Left lung (tissue), 10 donors: ENCODE data around the gene ZNF440. TPM values are rescaled to one million over a fixed set of nuclear protein-coding genes. Genes with fewer than 3 reads are reported as not detected.
A peak's percentile ranks its signal among the peaks of the same experiment; 100 is the strongest.
"Not testable (repeated sequence)": the region's sequence is repeated elsewhere in the genome, so short reads cannot be mapped to it uniquely, and the experiment has no call there.

Source experiments
- ATAC-seq: fragments of 200-7000 bp; cut with Tn5 transposase; one replicate; pipeline ENCODE4 v1.9.1; 2020; ENCODE audit warnings: moderate library complexity
- DNase-seq, 4 donors: peaks; one replicate each; pipeline ENCODE4 v3.0.0-alpha.2; 2013 to 2020
- H3K27ac ChIP-seq, 2 donors: fragments of 200-600 bp; sonication (generic) in 1 of 2; one replicate each; pipeline versions ENCODE4 v1.5.0 to v1.8.0; 2020 to 2021
- H3K27me3 ChIP-seq, 2 donors: fragments of 200-600 bp; sonication (generic) in 1 of 2; one replicate each; pipeline versions ENCODE4 v1.5.0 to v1.8.0; 2020 to 2021
- H3K36me3 ChIP-seq, 2 donors: fragments of 200-600 bp; sonication (generic) in 1 of 2; one replicate each; pipeline versions ENCODE4 v1.5.0 to v1.8.0; 2020 to 2021
- H3K4me1 ChIP-seq, 2 donors: fragments of 200-600 bp; one replicate each; pipeline ENCODE4 v1.8.0; 2021
- H3K4me3 ChIP-seq, 2 donors: fragments of 200-600 bp; sonication (generic) in 1 of 2; one replicate each; pipeline versions ENCODE4 v1.5.0 to v1.8.0; 2020 to 2021; ENCODE audit warnings: mild to moderate bottlenecking in 1 of 2
- H3K9me3 ChIP-seq, 2 donors: fragments of 200-600 bp; sonication (generic) in 1 of 2; one replicate each; pipeline versions ENCODE4 v1.5.0 to v1.8.0; 2020 to 2021
- CTCF ChIP-seq, 2 donors: fragments of 200-600 bp; sonication (generic) in 1 of 2; IDR thresholded peaks; one replicate each; pipeline versions ENCODE4 v1.5.0 to v1.8.0; 2021; ENCODE audit warnings: antibody characterized with exemption in 2 of 2
- intact Hi-C, 2 donors: fragments of 100-400 bp; cut with DNase I; formaldehyde crosslinking; loops; one replicate each; pipeline versions ENCODE4 v1.11.2 to v1.14.2; 2022
- polyA plus RNA-seq, 6 donors: library from polyadenylated mRNA; unstranded; fragments of 120-200 nt; gene quantifications; one replicate each; pipeline ENCODE4 v1.2.1, GENCODE V29; 2013; ENCODE audit not compliant: insufficient read length in 6 of 6
- total RNA-seq, 2 donors: library from RNA; stranded (reverse); fragmentation: NEBNext Ultra II Directional; extraction: Animal tissue kit (Norgen Biotek cat#: 25700); gene quantifications; one replicate each; pipeline ENCODE4 v1.2.1, GENCODE V29; 2021
- donor health status: DM: no; HTN: yes; CAD: no.
- donor health status: DM: no; HTN: no; CAD: no.

Gene ZNF440
- total and polyA plus RNA-seq, 8 donors: 12.6 to 26.4 (median 20.6) TPM

GRCh38 chr19:11872624-11873023 lies 58.6 kb downstream of the ZNF440 start:
- H3K36me3 ChIP-seq: peaks cover 2 to 22% of the 10 kb centered on the region in 2 donors
- TF ChIP-seq CTCF (IDR thresholded peaks at IDR 0.05): no peak
- no peak overlapping the region for H3K27ac ChIP-seq
- no peak overlapping the region for H3K4me3 ChIP-seq
- H3K9me3 ChIP-seq: peaks cover 9 to 49% of the 10 kb centered on the region in 2 donors
- no peak for DNase-seq
- intact Hi-C loops: no loop called here
- H3K4me1 ChIP-seq: no peaks in the 10 kb centered on the region
- ATAC-seq: no peak
- no peaks in the 10 kb centered on the region for H3K27me3 ChIP-seq

- peaks cover 6 to 38% of the 10 kb centered on the region in 2 donors for H3K9me3 ChIP-seq
- H3K27ac ChIP-seq: no peak overlapping the region
- no peak for ATAC-seq
- peaks cover 0 to 10% of the 10 kb centered on the region in 2 donors for H3K36me3 ChIP-seq
- no peaks in the 10 kb centered on the region for H3K4me1 ChIP-seq
- H3K4me3 ChIP-seq: no peak overlapping the region
- no peak for TF ChIP-seq CTCF (IDR thresholded peaks at IDR 0.05)
- no peaks in the 10 kb centered on the region for H3K27me3 ChIP-seq
- no peak for DNase-seq
- intact Hi-C loops: no loop called here
Observed at GRCh38 chr19:11873762-11874161, 59.7 kb downstream of the ZNF440 start.

- TF ChIP-seq CTCF (IDR thresholded peaks at IDR 0.05): peak in 1 of 2 donors; percentile 41
Observed at GRCh38 chr19:11879687-11880266, 65.7 kb downstream of the ZNF440 start.

GRCh38 chr19:11880598-11880997 lies 66.5 kb downstream of the ZNF440 start:
- intact Hi-C loops: loop anchor here in 1 of 2 donors (5.0 kb wide), 1 partner anchor 107 kb away; no protein-coding TSS in a partner anchor
- DNase-seq (no peak), ATAC-seq (no peak)
- Histone ChIP-seq H3K4me1 (peaks cover 0 to 4% of the 10 kb centered on the region in 2 donors), H3K27me3 (no peaks in the 10 kb centered on the region), H3K9me3 (no peaks in the 10 kb centered on the region), H3K27ac (no peak overlapping the region), H3K36me3 (no peaks in the 10 kb centered on the region), H3K4me3 (no peak overlapping the region)
- TF ChIP-seq CTCF (IDR thresholded peaks at IDR 0.05): no peak

More at GRCh38 chr19:11879687-11880266, 65.7 kb downstream of the ZNF440 start:
- H3K9me3 ChIP-seq, H3K27ac ChIP-seq, H3K36me3 ChIP-seq, H3K27me3 ChIP-seq, H3K4me1 ChIP-seq, H3K4me3 ChIP-seq: not testable (repeated sequence)
- ATAC-seq (peak; percentile 66), DNase-seq (peak in 1 of 4 donors; percentile 79)
- intact Hi-C loops: loop anchor here in 1 of 2 donors (5.0 kb wide), 1 partner anchor 108 kb away; no protein-coding TSS in a partner anchor

GRCh38 chr19:11881151-11881800 lies 67.2 kb downstream of the ZNF440 start:
- H3K4me3 ChIP-seq: no peak overlapping the region
- no peak overlapping the region for H3K27ac ChIP-seq
- DNase-seq: peak in 2 of 4 donors; percentile 49 to 70
- H3K4me1 ChIP-seq: peaks cover 0 to 4% of the 10 kb centered on the region in 2 donors
- H3K9me3 ChIP-seq: no peaks in the 10 kb centered on the region
- no peaks in the 10 kb centered on the region for H3K27me3 ChIP-seq
- ATAC-seq: peak; percentile 95
- TF ChIP-seq CTCF (IDR thresholded peaks at IDR 0.05): peak; percentile 64 to 76
- no peaks in the 10 kb centered on the region for H3K36me3 ChIP-seq
- intact Hi-C loops: loop anchor here in 1 of 2 donors (5.0 kb wide), 1 partner anchor 106 kb away; no protein-coding TSS in a partner anchor
